Measurements from ENCODE around the gene TPM3.

DNA sequence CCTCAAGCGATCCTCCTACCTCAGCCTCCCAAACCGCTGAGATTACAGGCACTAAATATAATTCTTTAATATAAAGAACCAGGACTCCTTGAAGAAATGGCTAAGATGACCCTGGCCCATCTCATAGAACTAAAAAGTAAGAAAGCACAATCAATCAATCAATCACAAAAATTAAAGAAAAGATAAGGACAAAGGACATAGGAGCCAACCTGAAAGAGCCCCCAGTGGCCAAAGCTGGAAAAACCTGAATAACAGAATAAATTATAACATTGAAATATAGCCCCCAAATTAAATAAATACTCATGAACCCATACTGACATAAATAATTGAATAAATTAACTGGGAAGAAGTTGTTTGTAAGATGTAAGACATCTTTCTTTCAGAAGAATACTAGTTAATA is 45.9 kb downstream of the TPM3 start:
- TF ChIP-seq, protein P1, sequence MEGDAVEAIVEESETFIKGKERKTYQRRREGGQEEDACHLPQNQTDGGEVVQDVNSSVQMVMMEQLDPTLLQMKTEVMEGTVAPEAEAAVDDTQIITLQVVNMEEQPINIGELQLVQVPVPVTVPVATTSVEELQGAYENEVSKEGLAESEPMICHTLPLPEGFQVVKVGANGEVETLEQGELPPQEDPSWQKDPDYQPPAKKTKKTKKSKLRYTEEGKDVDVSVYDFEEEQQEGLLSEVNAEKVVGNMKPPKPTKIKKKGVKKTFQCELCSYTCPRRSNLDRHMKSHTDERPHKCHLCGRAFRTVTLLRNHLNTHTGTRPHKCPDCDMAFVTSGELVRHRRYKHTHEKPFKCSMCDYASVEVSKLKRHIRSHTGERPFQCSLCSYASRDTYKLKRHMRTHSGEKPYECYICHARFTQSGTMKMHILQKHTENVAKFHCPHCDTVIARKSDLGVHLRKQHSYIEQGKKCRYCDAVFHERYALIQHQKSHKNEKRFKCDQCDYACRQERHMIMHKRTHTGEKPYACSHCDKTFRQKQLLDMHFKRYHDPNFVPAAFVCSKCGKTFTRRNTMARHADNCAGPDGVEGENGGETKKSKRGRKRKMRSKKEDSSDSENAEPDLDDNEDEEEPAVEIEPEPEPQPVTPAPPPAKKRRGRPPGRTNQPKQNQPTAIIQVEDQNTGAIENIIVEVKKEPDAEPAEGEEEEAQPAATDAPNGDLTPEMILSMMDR (conservative IDR thresholded peaks at IDR 0.05 in 1 of 2, IDR thresholded peaks at IDR 0.05 in 1 of 2; ENCODE audit: low read depth in 1 of 2, low read length in 2 of 2): peak; percentile 10 to 38
- TF ChIP-seq EZH2 (IDR thresholded peaks at IDR 0.05; ENCODE audit: low read length, missing control alignments): no peak

All from fibroblast of lung (primary cell).